ENCODE data around the gene FPR1.

DNA sequence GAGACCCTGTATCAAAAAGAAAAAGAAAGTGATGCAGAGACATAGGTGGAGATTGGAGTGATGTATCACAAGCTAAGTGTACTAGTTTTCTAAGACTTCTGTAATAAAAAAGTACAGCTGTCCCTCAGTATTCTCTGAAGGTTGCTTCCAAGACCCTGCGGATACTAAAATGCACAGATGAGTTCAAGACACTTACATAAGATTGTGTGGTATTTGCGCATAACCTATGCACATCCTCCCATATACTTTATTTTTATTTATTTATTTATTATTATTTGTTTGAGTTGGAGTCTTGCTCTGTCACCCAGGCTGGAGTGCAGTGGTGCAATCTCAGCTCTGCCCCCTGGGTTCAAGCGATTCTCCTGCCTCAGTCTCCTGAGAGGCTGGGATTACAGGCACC lies 14.3 kb downstream of the FPR1 start:
- no peak for TF ChIP-seq POLR2A (IDR thresholded peaks at IDR 0.05)
- TF ChIP-seq, protein P1, sequence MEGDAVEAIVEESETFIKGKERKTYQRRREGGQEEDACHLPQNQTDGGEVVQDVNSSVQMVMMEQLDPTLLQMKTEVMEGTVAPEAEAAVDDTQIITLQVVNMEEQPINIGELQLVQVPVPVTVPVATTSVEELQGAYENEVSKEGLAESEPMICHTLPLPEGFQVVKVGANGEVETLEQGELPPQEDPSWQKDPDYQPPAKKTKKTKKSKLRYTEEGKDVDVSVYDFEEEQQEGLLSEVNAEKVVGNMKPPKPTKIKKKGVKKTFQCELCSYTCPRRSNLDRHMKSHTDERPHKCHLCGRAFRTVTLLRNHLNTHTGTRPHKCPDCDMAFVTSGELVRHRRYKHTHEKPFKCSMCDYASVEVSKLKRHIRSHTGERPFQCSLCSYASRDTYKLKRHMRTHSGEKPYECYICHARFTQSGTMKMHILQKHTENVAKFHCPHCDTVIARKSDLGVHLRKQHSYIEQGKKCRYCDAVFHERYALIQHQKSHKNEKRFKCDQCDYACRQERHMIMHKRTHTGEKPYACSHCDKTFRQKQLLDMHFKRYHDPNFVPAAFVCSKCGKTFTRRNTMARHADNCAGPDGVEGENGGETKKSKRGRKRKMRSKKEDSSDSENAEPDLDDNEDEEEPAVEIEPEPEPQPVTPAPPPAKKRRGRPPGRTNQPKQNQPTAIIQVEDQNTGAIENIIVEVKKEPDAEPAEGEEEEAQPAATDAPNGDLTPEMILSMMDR (IDR thresholded peaks at IDR 0.05): no peak
- no peak for TF ChIP-seq POLR2AphosphoS5 (IDR thresholded peaks at IDR 0.05)

All from breast epithelium (tissue), 3 donors.